Testis (tissue), 3 donors: ENCODE results near the gene SELE. TPM values are rescaled to one million over a fixed set of nuclear protein-coding genes. Genes with fewer than 3 reads are reported as not detected.

Source experiments
- DNase-seq: peaks from one replicate; pipeline ENCODE4 v3.0.0-alpha.2; 2019
- H3K27ac ChIP-seq, 2 donors: fragments of 200-600 bp; sonication (generic); one replicate each; pipeline ENCODE4 v1.5.1; 2019
- H3K27me3 ChIP-seq: fragments of 200-600 bp; sonication (generic); one replicate; pipeline ENCODE4 v1.5.1; 2019
- H3K36me3 ChIP-seq: fragments of 200-600 bp; sonication (generic); one replicate; pipeline ENCODE4 v1.5.1; 2017; ENCODE audit warnings: low read depth; ENCODE audit errors: missing control alignments
- H3K4me1 ChIP-seq: fragments of 200-600 bp; sonication (generic); one replicate; pipeline ENCODE4 v1.5.1; 2019
- H3K4me3 ChIP-seq, 2 donors: fragments of 200-600 bp; sonication (generic); one replicate each; pipeline ENCODE4 v1.5.1; 2017 to 2019
- H3K9me3 ChIP-seq: fragments of 200-600 bp; sonication (generic); one replicate; pipeline ENCODE4 v1.5.1; 2017
- CTCF ChIP-seq, 3 experiments: fragments of 450-650 bp in 2 of 3; fragments of 200-600 bp in 1 of 3; sonication (generic) in 1 of 3; IDR thresholded peaks; one replicate each; pipeline ENCODE4 v1.5.1; 2016 to 2019; ENCODE audit warnings: antibody characterized with exemption in 3 of 3, mild to moderate bottlenecking in 2 of 3, moderate library complexity in 1 of 3
- POLR2A ChIP-seq: fragments of 450-650 bp; IDR thresholded peaks from one replicate; pipeline ENCODE4 v1.6.1; 2017; ENCODE audit warnings: antibody characterized with exemption, mild to moderate bottlenecking, moderate library complexity
- WGBS, 2 donors: methylation state at CpG; one replicate each; pipeline ENCODE4 v1.1.5; 2018; 5-methylcytosine and 5-hydroxymethylcytosine counted together
- intact Hi-C: fragments of 100-400 bp; cut with DNase I; formaldehyde crosslinking; loops from one replicate; pipeline ENCODE4 v1.15.1; 2023; ENCODE audit warnings: low total_unique reads
- polyA plus RNA-seq: library from polyadenylated mRNA; stranded (reverse); fragments of 350-450 nt; fragmentation: Illumina TruSeq; extraction: RNeasy Lipid Tissue Mini Kit (QIAGEN cat#74804); gene quantifications from one replicate; pipeline ENCODE4 v1.2.3, GENCODE V29; 2014; ENCODE audit warnings: low read depth, low replicate concordance; ENCODE audit not compliant: insufficient read depth
- total RNA-seq, 2 donors: library from RNA; depleted of rRNA; stranded (reverse); fragments of >200 nt; gene quantifications; one replicate each; pipeline ENCODE4 v1.2.3, GENCODE V29; 2016

Gene SELE
- total and polyA plus RNA-seq, 3 donors from 2014 or later: 0.47 to 1.7 (median 1.2) TPM

GRCh38 chr1:169682071-169682470 is 51.8 kb downstream of the SELE start:
- H3K9me3 ChIP-seq: no peaks in the 10 kb centered on the region
- H3K27ac ChIP-seq: no peak overlapping the region
- H3K4me3 ChIP-seq: no peak overlapping the region
- 56 to 58% methylated on average over 2 of the region's 2 CpGs for WGBS, 2 donors
- H3K27me3 ChIP-seq: no peaks in the 10 kb centered on the region
- DNase-seq: no peak
- intact Hi-C loops: no loop called here
- no peaks in the 10 kb centered on the region for H3K4me1 ChIP-seq
- TF ChIP-seq POLR2A (no peak), CTCF (IDR thresholded peaks at IDR 0.05) (no peak)
- H3K36me3 ChIP-seq: no peaks in the 10 kb centered on the region

GRCh38 chr1:169681140-169681539 is 52.7 kb downstream of the SELE start:
- TF ChIP-seq POLR2A: no peak
- WGBS, 2 donors: 47 to 50% methylated on average over 2 of the region's 2 CpGs

GRCh38 chr1:169680377-169681019 is 53.4 kb downstream of the SELE start:
- 72 to 77% methylated on average over 6 of the region's 6 CpGs for WGBS, 2 donors
- Histone ChIP-seq H3K27ac (no peak overlapping the region), H3K4me1 (no peaks in the 10 kb centered on the region), H3K9me3 (no peaks in the 10 kb centered on the region), H3K4me3 (no peak overlapping the region), H3K27me3 (no peaks in the 10 kb centered on the region), H3K36me3 (no peaks in the 10 kb centered on the region)
- intact Hi-C loops: no loop called here
- DNase-seq: no peak
- TF ChIP-seq CTCF (IDR thresholded peaks at IDR 0.05): no peak
- no peak for TF ChIP-seq POLR2A

More at GRCh38 chr1:169681140-169681539, 52.7 kb downstream of the SELE start:
- Histone ChIP-seq H3K9me3 (no peaks in the 10 kb centered on the region), H3K4me3 (no peak overlapping the region), H3K36me3 (no peaks in the 10 kb centered on the region), H3K27ac (no peak overlapping the region), H3K4me1 (no peaks in the 10 kb centered on the region), H3K27me3 (no peaks in the 10 kb centered on the region)
- no peak for DNase-seq
- intact Hi-C loops: no loop called here

GRCh38 chr1:169679692-169680091 is 54.2 kb downstream of the SELE start:
- intact Hi-C loops: no loop called here
- H3K36me3 ChIP-seq: no peaks in the 10 kb centered on the region
- TF ChIP-seq POLR2A (no peak), CTCF (IDR thresholded peaks at IDR 0.05) (no peak)
- H3K27ac ChIP-seq: no peak overlapping the region
- 81 to 87% methylated on average over 3 of the region's 3 CpGs for WGBS, 2 donors
- no peak overlapping the region for H3K4me3 ChIP-seq
- no peaks in the 10 kb centered on the region for H3K27me3 ChIP-seq
- no peak for DNase-seq
- H3K9me3 ChIP-seq: no peaks in the 10 kb centered on the region
- no peaks in the 10 kb centered on the region for H3K4me1 ChIP-seq

- TF ChIP-seq CTCF (IDR thresholded peaks at IDR 0.05) (no peak), POLR2A (no peak)
- Histone ChIP-seq H3K4me3 (no peak overlapping the region), H3K9me3 (no peaks in the 10 kb centered on the region), H3K27me3 (no peaks in the 10 kb centered on the region), H3K36me3 (no peaks in the 10 kb centered on the region), H3K4me1 (peaks cover 5% of the 10 kb centered on the region), H3K27ac (no peak overlapping the region)
- intact Hi-C loops: no loop called here
- DNase-seq: no peak
- 42 to 50% methylated on average over 2 of the region's 2 CpGs for WGBS, 2 donors
Observed at GRCh38 chr1:169676001-169676400, 57.9 kb downstream of the SELE start.

Other genes with a start within 250 kb of the SELE start
- 10 to 100 TPM; 22.5 to 26.5 TPM for gene SLC19A2, start 248.1 kb downstream of the SELE start, total RNA-seq
- gene SLC19A2, start 248.1 kb downstream of the SELE start, polyA plus RNA-seq: 14.6 TPM
- gene F5, start 147.6 kb downstream of the SELE start, total RNA-seq: 1 to 10 TPM in 1 of 2 donors, under 1 TPM in 1; 0.63 to 2.0 TPM
- gene F5, start 147.6 kb downstream of the SELE start, polyA plus RNA-seq: 5.2 TPM
- gene SELP, start 104.0 kb downstream of the SELE start, total RNA-seq: 1 to 10 TPM; 1.7 to 3.1 TPM
- 6.4 TPM for gene SELP, start 104.0 kb downstream of the SELE start, polyA plus RNA-seq
- 1 to 10 TPM in 1 of 2 donors, under 1 TPM in 1; 0.87 to 3.2 TPM for gene SELL, start 22.5 kb downstream of the SELE start, total RNA-seq
- gene SELL, start 22.5 kb downstream of the SELE start, polyA plus RNA-seq: 4.0 TPM
- 1 to 10 TPM; 6.4 to 6.6 TPM for gene METTL18, start 60.8 kb upstream of the SELE start, total RNA-seq
- 8.6 TPM for gene METTL18, start 60.8 kb upstream of the SELE start, polyA plus RNA-seq
- 10 to 100 TPM; 15.8 to 16.3 TPM for gene SCYL3, start 159.8 kb upstream of the SELE start, total RNA-seq
- 13.3 TPM for gene SCYL3, start 159.8 kb upstream of the SELE start, polyA plus RNA-seq